Activated CD4-positive, alpha-beta T cell treated with anti-CD3 and anti-CD28 coated beads, Interleukin-10, Interleukin-2, amounts not matched to agents 100 ng/mL and 50 ng/mL, durations not matched to agents 16 hours and 8 hours (primary cell): ENCODE measurements around the gene C1orf115.
"Not testable (repeated sequence)": the region's sequence is repeated elsewhere in the genome, so short reads cannot be mapped to it uniquely, and the experiment has no call there.

Experiments
- DNase-seq: peaks from one replicate; pipeline ENCODE4 v3.0.0-alpha.2; 2020

Gene C1orf115

DNA sequence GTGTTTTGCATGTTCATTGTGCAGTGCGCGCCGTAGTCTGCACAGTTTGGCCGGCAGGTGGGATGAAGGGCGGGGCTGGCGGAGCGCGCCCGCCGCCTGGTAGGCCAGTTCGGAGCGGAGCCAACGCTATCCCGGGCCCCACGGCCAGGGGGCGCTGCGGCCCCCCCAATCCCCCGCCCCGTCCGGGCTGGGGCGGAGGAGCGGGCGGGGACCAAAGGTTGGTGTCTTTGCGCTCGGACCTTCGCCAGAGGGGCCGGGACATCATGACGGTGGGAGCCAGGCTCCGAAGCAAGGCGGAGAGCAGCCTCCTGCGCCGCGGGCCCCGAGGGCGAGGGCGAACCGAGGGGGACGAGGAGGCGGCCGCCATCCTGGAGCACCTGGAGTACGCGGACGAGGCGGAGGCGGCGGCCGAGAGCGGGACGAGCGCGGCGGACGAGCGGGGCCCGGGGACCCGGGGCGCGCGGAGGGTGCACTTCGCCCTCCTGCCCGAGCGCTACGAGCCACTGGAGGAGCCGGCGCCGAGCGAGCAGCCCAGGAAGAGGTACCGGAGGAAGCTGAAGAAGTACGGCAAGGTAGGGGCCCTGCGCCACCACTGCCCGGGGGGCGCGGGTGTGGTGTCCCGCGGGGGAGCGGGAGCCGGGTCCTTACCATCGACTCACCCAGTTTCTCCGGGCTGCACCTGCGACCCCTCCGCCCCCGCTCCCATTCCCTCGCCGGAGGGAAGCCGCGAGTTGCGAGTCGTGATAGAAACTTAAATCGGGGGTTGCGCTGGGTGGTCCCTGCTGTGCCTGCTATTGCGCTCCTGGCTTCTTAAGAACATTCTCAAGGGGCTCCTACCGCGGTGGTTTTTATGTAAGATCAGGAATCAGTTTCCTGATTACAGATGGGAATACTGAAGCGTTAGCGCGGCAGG lies at the start of gene C1orf115:
TSS of gene C1orf115 (plus strand) at position 224 of the 913 bp plus-strand sequence. CDS start at position 264, 40 bp downstream.
- peak; percentile 77 for DNase-seq

DNA sequence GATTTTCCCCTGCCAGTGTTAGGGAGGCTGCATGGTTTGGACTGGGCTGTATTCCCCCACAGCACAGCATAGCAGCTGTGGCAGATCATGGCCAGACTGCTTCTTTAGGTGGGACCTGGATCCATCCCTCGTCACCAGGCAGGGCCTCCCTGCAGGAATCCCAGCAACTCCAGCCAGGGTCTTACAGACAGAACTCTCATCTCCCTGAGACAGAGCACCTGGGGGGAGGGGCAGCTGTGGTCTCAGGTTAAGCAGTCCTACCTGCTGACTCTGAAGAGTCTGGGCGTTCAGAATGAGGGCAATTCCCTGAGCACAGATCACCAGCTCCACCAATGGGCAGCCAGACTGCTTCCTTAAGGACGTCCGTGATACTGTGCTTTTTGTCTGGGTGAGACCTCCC lies 47.9 kb upstream of the C1orf115 start:
- DNase-seq = no peak

DNA sequence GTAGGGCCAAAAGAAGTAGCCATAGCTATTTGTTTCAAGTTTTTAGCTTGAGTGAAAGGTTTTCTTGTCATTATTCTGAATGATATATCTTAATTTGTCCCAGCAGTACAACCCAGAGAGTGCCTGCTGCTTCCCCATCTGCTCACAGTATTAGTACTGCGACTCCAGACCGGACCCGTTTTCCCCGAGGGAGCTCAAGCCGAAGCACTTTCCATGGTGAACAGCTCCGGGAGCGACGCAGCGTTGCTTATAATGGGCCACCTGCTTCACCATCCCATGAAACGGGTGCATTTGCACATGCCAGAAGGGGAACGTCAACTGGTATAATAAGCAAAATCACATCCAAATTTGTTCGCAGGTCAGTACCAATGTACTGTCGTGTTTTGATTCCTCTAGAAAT lies 37.2 kb upstream of the C1orf115 start:
- DNase-seq = no peak

DNA sequence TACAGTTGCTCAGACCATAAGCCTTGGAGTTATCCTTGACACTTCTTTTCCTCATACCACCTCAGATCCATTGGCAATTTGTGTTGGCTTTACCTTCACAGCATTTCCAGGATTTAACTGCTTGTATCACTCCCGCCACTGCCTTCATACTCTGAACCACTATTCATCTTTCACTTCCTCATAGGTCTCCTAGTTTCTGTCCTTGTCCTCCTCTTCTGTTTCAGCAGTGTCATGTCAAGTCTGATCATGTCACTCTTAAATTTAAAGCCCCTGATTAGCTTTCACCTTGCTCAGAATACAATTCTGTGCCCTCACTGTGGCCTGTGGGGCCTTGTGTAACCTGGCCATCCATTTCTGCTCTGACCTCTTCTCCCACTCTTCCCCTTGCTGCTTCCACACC lies 34.7 kb upstream of the C1orf115 start:
- no peak for DNase-seq

- no peak for DNase-seq
These were observed 34.0 kb upstream of the C1orf115 start for GRCh38 chr1:220655961-220656740.

DNA sequence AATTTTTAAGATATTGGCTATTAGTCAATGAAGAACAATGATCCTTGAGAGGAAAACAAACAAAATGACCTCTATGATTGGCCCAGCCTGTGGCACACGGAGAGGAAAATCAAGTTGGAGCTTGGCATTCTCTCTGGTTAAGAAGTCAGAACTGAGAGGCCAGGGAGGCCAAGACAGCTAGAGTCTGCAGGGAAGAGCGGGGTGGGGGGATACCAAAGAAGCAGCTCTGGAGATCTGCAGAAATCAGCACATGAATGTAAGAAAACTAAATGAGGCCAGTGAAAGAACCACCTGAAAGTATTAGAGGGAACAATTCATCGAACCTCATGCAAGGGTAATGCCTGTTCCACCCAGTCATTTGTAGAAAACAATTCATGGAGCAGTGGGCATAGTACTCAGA lies 23.8 kb upstream of the C1orf115 start:
- DNase-seq = no peak

DNA sequence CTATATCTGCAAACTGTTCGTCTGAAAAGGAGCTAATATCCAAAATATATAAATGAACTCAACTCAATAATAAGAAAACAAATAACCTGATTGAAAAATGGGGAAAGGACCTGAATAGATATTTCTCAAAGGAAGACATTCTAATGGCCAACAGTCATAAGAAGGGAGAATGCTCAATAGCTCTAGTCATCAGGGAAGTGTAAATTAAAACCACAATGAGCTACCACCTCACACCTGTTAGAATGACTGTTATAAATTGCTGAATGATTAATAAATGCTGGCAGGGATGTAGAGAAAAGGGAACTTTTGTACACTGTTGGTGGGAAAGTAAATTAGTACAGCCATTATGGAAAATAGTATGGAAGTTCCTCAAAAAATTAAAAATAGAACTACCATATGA lies 21.2 kb upstream of the C1orf115 start:
- no peak for DNase-seq

DNA sequence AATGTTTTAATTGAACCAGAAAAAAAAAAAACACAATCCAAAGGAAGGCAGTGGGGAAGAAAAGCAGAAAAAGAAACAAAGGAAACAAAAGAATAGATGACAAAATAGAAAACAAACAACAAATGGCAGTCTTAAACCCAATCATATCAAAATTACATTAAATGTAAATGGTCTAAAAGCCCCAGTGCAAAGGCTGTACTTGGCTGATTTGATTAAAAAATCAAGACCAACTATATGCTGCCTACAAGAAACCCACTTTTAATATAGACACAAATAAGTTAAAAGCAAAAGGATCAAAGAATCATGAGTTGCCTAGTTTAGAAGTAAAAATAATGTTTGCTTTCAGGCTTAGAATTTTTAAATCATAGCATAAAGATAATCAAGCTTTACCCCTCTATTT lies 19.8 kb upstream of the C1orf115 start:
- DNase-seq = no peak

- no peak for DNase-seq
These were observed 16.2 kb upstream of the C1orf115 start for GRCh38 chr1:220673921-220674320.

DNA sequence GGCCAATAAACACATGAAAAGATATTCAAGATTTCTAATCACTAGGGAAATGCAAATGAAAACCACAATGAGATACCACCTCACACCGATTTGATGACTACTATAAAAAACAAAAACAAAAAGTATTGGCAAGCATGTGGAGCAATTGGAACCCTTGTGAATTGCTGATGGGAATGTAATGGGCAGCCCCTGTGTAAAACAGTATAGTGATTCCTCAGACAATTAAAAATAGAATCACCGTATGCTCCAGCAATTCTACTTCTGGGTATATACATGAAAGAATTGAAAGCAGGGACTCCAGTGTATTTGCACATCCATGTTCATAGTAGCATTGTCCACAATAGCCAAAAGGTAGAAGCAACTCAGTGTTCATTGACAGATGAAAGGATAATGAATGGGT lies 12.9 kb upstream of the C1orf115 start:
- DNase-seq = no peak

GRCh38 chr1:220680085-220680687 lies 10.0 kb upstream of the C1orf115 start:
- peak; percentile 46 for DNase-seq

DNA sequence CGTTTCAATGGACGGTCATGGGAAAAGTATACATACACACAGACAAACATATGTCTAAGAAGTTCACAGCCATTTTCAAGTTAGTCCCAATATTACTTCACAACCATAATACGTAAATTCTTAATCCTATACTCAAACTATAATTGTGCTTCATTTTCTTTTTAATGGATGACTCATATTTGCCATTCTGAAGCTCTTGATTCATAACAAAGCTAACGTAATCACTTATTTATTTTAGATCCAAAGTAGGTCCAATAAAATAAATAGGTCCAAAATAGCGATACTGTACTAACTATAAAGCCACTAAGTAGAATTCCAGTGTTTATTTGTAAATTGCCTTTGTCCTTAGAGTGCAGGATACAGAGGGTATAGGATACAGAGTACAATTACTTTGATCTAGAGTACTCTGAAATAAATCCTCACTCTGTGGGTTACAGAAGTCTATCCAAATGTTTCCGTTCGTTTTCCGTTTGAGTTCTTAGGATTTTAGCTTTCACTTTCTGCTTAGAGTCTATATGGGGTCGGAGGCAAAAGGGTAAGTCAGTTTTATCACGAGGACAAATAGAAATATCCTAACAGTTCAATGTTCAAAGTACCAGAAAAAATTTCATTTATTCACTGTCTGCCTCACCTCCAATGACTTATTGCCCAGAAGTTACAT lies 8.8 kb upstream of the C1orf115 start:
- no peak for DNase-seq

GRCh38 chr1:220682901-220683576 lies 7.1 kb upstream of the C1orf115 start:
- no peak for DNase-seq

DNA sequence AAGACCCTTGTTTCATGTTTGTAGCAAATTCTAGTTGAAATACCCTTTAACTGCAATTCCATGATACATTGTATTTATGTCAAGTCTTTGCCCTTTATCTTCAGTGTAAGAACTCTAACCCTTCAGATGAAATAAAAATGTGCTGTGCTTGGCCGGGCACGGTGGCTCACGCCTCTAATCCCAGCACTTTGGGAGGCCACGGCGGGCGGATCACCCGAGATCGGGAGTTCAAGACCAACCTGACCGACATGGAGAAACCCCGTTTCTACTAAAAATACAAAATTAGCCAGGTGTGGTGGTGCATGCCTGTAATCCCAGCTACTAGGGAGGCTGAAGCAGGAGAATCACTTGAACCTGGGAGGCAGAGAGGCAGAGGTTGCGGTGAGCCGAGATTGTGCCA lies 6.4 kb upstream of the C1orf115 start:
- not testable (repeated sequence) for DNase-seq

GRCh38 chr1:220684890-220685289 lies 5.3 kb upstream of the C1orf115 start:
- no peak for DNase-seq

GRCh38 chr1:220685879-220686278 lies 4.3 kb upstream of the C1orf115 start:
- no peak for DNase-seq

DNA sequence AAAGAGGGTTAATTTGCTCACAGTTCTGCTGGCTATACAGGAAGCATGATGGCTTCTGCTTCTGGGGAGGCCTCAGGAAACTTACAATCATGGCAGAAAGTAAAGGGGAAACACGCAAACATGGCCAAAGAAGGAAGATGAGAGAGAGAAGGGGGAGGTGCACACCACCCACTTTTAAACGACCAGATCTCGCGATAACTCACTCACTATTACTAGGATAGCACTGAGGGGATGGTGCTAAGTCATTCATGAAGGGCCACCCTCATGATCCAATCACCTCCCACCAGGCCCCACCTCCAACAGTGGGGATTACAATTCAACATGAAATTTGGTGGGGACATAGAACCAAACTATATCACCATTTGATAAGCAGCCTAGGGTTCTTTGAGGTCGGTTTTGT lies 2.4 kb upstream of the C1orf115 start:
- DNase-seq = no peak

DNA sequence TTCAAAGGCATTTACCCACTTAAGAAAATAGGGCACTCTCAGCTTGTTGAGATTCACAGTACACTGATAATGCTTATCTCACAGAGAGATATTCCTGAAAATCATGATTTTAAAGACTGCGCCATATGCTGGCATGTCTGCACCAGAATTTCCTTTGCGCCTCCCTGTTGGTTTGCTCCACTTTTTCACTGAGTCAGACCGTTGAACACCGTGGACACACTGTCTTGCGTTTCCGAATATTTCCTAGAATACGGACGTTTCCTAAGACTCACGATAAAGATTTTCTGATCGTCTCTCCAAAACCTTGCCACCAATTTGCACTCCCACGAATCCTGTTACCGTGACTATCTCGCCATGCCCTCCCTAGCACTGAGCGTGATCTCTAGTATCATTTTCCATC lies 497 bp upstream of the C1orf115 start:
- DNase-seq = no peak

- DNase-seq = no peak
These were observed 1.0 kb downstream of the C1orf115 start for GRCh38 chr1:220691053-220691684.

- DNase-seq = no peak
These were observed 2.5 kb downstream of the C1orf115 start for GRCh38 chr1:220692436-220693228.

GRCh38 chr1:220694866-220695382 lies 4.8 kb downstream of the C1orf115 start:
- DNase-seq = no peak
